ENCODE measurements around the gene CRIP3.

Gene CRIP3

GRCh38 chr6:43267619-43268354, 40.8 kb downstream of the CRIP3 start:
- Histone ChIP-seq H3F3A (ENCODE audit: low read depth) (no peaks in the 10 kb centered on the region), H3K9me3 (ENCODE audit: insufficient read depth, low read depth, low read length) (no peaks in the 10 kb centered on the region), H3K4me3 (ENCODE audit: low read length, poor library complexity, severe bottlenecking) (no peak overlapping the region), H3K4me1 (ENCODE audit: insufficient read depth, low read length, poor library complexity, severe bottlenecking) (no peaks in the 10 kb centered on the region), H3K9me2 (replicated peaks; ENCODE audit: low read depth, low read length) (no peaks in the 10 kb centered on the region), H3K27me3 (ENCODE audit: insufficient read depth, low read length, poor library complexity, severe bottlenecking) (no peaks in the 10 kb centered on the region), H4K20me1 (ENCODE audit: insufficient read depth, low read length, poor library complexity, severe bottlenecking) (no peaks in the 10 kb centered on the region), H2AFZ (ENCODE audit: low read length) (peak overlapping the region; percentile 12; the same call in 1 of the 2 replicates), H3K9ac (ENCODE audit: low read depth, low read length, poor library complexity, severe bottlenecking) (no peak overlapping the region), H3K79me2 (ENCODE audit: insufficient read depth, low read length) (no peaks in the 10 kb centered on the region), H3K36me3 (ENCODE audit: insufficient read depth, low read length) (no peaks in the 10 kb centered on the region), H3K4me2 (ENCODE audit: low read depth, low read length, poor library complexity, severe bottlenecking) (no peak overlapping the region)
- TF ChIP-seq EZH2phosphoT487 (IDR thresholded peaks at IDR 0.05; ENCODE audit: borderline replicate concordance): no peak
- TF ChIP-seq, protein P1, sequence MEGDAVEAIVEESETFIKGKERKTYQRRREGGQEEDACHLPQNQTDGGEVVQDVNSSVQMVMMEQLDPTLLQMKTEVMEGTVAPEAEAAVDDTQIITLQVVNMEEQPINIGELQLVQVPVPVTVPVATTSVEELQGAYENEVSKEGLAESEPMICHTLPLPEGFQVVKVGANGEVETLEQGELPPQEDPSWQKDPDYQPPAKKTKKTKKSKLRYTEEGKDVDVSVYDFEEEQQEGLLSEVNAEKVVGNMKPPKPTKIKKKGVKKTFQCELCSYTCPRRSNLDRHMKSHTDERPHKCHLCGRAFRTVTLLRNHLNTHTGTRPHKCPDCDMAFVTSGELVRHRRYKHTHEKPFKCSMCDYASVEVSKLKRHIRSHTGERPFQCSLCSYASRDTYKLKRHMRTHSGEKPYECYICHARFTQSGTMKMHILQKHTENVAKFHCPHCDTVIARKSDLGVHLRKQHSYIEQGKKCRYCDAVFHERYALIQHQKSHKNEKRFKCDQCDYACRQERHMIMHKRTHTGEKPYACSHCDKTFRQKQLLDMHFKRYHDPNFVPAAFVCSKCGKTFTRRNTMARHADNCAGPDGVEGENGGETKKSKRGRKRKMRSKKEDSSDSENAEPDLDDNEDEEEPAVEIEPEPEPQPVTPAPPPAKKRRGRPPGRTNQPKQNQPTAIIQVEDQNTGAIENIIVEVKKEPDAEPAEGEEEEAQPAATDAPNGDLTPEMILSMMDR (conservative IDR thresholded peaks at IDR 0.05; ENCODE audit: low read length): no peak

DNA sequence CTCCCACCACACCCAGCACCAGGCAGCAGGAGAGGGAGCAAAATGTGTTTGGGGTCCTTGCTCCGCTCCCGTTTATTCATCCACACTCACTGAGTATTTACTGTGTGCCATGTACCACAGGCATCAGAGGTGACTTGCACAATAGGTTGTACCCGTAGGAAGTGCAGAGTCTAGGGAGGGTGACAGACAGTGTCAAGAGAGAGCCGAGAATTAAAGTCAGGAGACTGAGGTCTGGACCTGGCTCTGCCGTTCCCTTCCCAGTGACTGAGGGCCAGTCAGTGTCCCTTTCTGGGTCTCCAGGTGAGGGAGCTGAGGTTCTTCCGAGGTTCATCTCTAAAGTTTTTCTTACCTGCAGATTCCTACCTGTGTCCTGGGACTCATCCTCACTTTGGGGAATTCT, 43.1 kb downstream of the CRIP3 start:
- H3K27me3 ChIP-seq (ENCODE audit: insufficient read depth, low read length, poor library complexity, severe bottlenecking): no peaks in the 10 kb centered on the region
- H3K4me1 ChIP-seq (ENCODE audit: insufficient read depth, low read length, poor library complexity, severe bottlenecking): no peaks in the 10 kb centered on the region
- H3K79me2 ChIP-seq (ENCODE audit: insufficient read depth, low read length): no peaks in the 10 kb centered on the region
- H3K9me3 ChIP-seq (ENCODE audit: insufficient read depth, low read depth, low read length): no peaks in the 10 kb centered on the region
- no peak overlapping the region for H3K9ac ChIP-seq (ENCODE audit: low read depth, low read length, poor library complexity, severe bottlenecking)
- H3K4me3 ChIP-seq (ENCODE audit: low read length, poor library complexity, severe bottlenecking): no peak overlapping the region
- H3K36me3 ChIP-seq (ENCODE audit: insufficient read depth, low read length): no peaks in the 10 kb centered on the region
- H3K9me2 ChIP-seq (replicated peaks; ENCODE audit: low read depth, low read length): no peaks in the 10 kb centered on the region
- H2AFZ ChIP-seq (ENCODE audit: low read length): no peak overlapping the region
- no peaks in the 10 kb centered on the region for H3F3A ChIP-seq (ENCODE audit: low read depth)
- TF ChIP-seq, protein P1 (conservative IDR thresholded peaks at IDR 0.05; ENCODE audit: low read length): no peak
- no peak for TF ChIP-seq EZH2phosphoT487 (IDR thresholded peaks at IDR 0.05; ENCODE audit: borderline replicate concordance)
- no peaks in the 10 kb centered on the region for H4K20me1 ChIP-seq (ENCODE audit: insufficient read depth, low read length, poor library complexity, severe bottlenecking)
- H3K4me2 ChIP-seq (ENCODE audit: low read depth, low read length, poor library complexity, severe bottlenecking): no peak overlapping the region

DNA sequence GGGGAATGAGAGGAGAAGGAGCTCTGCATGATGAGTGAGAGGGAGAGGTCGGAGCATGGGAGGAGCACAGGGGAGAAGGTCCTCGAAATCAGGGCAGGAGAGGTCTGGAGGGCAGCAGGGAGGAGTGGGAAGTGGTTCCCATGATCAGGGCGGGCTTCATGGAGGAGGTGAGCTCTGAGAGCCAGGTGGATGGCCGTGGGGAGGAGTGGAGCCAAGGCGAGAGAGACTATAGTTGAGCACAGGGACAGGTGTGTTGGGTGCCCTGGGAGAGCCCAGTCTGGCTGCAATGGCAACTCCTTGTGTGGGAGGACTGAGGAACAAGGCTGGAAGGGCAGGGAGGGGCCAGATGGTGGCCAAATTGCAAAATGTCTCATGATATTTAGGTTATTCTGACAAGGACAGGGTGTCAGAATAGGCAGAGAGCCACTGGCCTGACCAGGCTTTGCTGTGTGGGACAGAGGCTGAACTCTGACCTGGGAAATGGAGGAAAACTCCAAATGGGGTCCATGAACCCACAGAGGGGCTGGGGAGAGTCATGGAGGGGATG, 44.0 kb downstream of the CRIP3 start:
- no peak overlapping the region for H2AFZ ChIP-seq (ENCODE audit: low read length)
- H3K9me2 ChIP-seq (replicated peaks; ENCODE audit: low read depth, low read length): no peaks in the 10 kb centered on the region
- no peaks in the 10 kb centered on the region for H3K27me3 ChIP-seq (ENCODE audit: insufficient read depth, low read length, poor library complexity, severe bottlenecking)
- no peak overlapping the region for H3K4me3 ChIP-seq (ENCODE audit: low read length, poor library complexity, severe bottlenecking)
- no peaks in the 10 kb centered on the region for H3K4me1 ChIP-seq (ENCODE audit: insufficient read depth, low read length, poor library complexity, severe bottlenecking)
- H3K9ac ChIP-seq (ENCODE audit: low read depth, low read length, poor library complexity, severe bottlenecking): no peak overlapping the region
- TF ChIP-seq, protein P1 (conservative IDR thresholded peaks at IDR 0.05; ENCODE audit: low read length): no peak
- TF ChIP-seq EZH2phosphoT487 (IDR thresholded peaks at IDR 0.05; ENCODE audit: borderline replicate concordance): no peak
- no peak overlapping the region for H3K4me2 ChIP-seq (ENCODE audit: low read depth, low read length, poor library complexity, severe bottlenecking)
- no peaks in the 10 kb centered on the region for H3K79me2 ChIP-seq (ENCODE audit: insufficient read depth, low read length)
- H3K9me3 ChIP-seq (ENCODE audit: insufficient read depth, low read depth, low read length): no peaks in the 10 kb centered on the region
- H3F3A ChIP-seq (ENCODE audit: low read depth): no peaks in the 10 kb centered on the region
- no peaks in the 10 kb centered on the region for H4K20me1 ChIP-seq (ENCODE audit: insufficient read depth, low read length, poor library complexity, severe bottlenecking)
- no peaks in the 10 kb centered on the region for H3K36me3 ChIP-seq (ENCODE audit: insufficient read depth, low read length)
